Karpas-422 (cell line): ENCODE results near the gene F12. TPM values are rescaled to one million over a fixed set of nuclear protein-coding genes. Genes with fewer than 3 reads are reported as not detected.

Source experiments
- DNase-seq: peaks from one replicate; pipeline ENCODE4 v3.0.0-alpha.2; 2015
- H2AFZ ChIP-seq: fragments of 200-600 bp; sonication (generic); 2 replicates; pipeline ENCODE4 v1.6.1; 2014; ENCODE audit warnings: antibody characterized with exemption, low read length, mixed read lengths
- H3K27ac ChIP-seq: fragments of 200-600 bp; sonication (generic); 2 replicates; pipeline ENCODE4 v1.5.1; 2014; ENCODE audit warnings: mild to moderate bottlenecking, low read length, moderate library complexity
- H3K27me3 ChIP-seq: fragments of 200-600 bp; sonication (generic); 2 replicates; pipeline ENCODE4 v1.6.1; 2014; ENCODE audit warnings: low read length, mixed read lengths
- H3K36me3 ChIP-seq: fragments of 200-600 bp; sonication (generic); 2 replicates; pipeline ENCODE4 v1.6.1; 2014; ENCODE audit warnings: low read length, mixed read lengths; ENCODE audit not compliant: insufficient read depth
- H3K4me1 ChIP-seq: fragments of 200-600 bp; sonication (generic); 2 replicates; pipeline ENCODE4 v1.6.1; 2014; ENCODE audit warnings: mild to moderate bottlenecking, low read length, mixed read lengths
- H3K4me2 ChIP-seq: fragments of 200-600 bp; sonication (generic); 2 replicates; pipeline ENCODE4 v1.6.1; 2014; ENCODE audit warnings: low read length, low read depth, mild to moderate bottlenecking; ENCODE audit not compliant: poor library complexity, severe bottlenecking
- H3K4me3 ChIP-seq: fragments of 200-600 bp; sonication (generic); 2 replicates; pipeline ENCODE4 v1.5.1; 2014; ENCODE audit warnings: mild to moderate bottlenecking, antibody characterized with exemption, low read length, mixed read lengths
- H3K79me2 ChIP-seq: fragments of 200-600 bp; sonication (generic); 2 replicates; pipeline ENCODE4 v1.6.1; 2014; ENCODE audit warnings: mild to moderate bottlenecking, low read length, mixed read lengths
- H3K9ac ChIP-seq: fragments of 200-600 bp; sonication (generic); 2 replicates; pipeline ENCODE4 v1.6.0; 2014; ENCODE audit warnings: low read length
- H3K9me2 ChIP-seq: fragments of 200-600 bp; sonication (generic), shearing (Covaris generic); replicated peaks from 2 replicates; pipeline ENCODE4 v1.6.0; 2014; ENCODE audit warnings: mild to moderate bottlenecking, low read length, moderate library complexity; ENCODE audit not compliant: insufficient read depth
- H3K9me3 ChIP-seq: fragments of 300-700, 200-600 bp; sonication (generic); 2 replicates; pipeline ENCODE4 v1.6.1; 2014; ENCODE audit warnings: low read length, mixed read lengths
- H4K20me1 ChIP-seq: fragments of 200-600 bp; sonication (generic); 2 replicates; pipeline ENCODE4 v1.6.1; 2014; ENCODE audit warnings: mild to moderate bottlenecking, antibody characterized with exemption, low read length, low read depth; ENCODE audit not compliant: insufficient read depth
- total RNA-seq: library from RNA; depleted of rRNA; stranded (reverse); fragments of >200 nt; shearing (Covaris generic); gene quantifications from 2 replicates; pipeline ENCODE4 v1.2.3, GENCODE V29; 2014; ENCODE audit warnings: low replicate concordance

F12 gene
- total RNA-seq, 1 experiment from 2014 or later, result 6.5 TPM

GRCh38 chr5:177437623-177438022, 28.3 kb upstream of the F12 start:
- Histone ChIP-seq H3K4me2 (no peak overlapping the region), H3K27ac (no peak overlapping the region), H3K9ac (no peak overlapping the region), H3K4me1 (no peaks in the 10 kb centered on the region), H3K9me3 (no peaks in the 10 kb centered on the region), H4K20me1 (no peaks in the 10 kb centered on the region), H3K79me2 (no peaks in the 10 kb centered on the region), H3K4me3 (no peak overlapping the region), H2AFZ (no peak overlapping the region), H3K36me3 (peaks cover 23% of the 10 kb centered on the region), H3K27me3 (no peaks in the 10 kb centered on the region), H3K9me2 (no peaks in the 10 kb centered on the region)
- no peak for DNase-seq

- Histone ChIP-seq H3K79me2 (peaks cover 6% of the 10 kb centered on the region; the same call in 1 of the 2 replicates), H3K27ac (no peak overlapping the region), H2AFZ (no peak overlapping the region), H3K9me2 (no peaks in the 10 kb centered on the region), H3K9me3 (no peaks in the 10 kb centered on the region), H3K36me3 (peaks cover 31% of the 10 kb centered on the region), H3K9ac (no peak overlapping the region), H4K20me1 (no peaks in the 10 kb centered on the region), H3K4me1 (peaks cover 10% of the 10 kb centered on the region), H3K4me3 (no peak overlapping the region), H3K27me3 (no peaks in the 10 kb centered on the region), H3K4me2 (no peak overlapping the region)
- DNase-seq, result no peak
These were observed 26.6 kb upstream of the F12 start for GRCh38 chr5:177435847-177436536.

DNA sequence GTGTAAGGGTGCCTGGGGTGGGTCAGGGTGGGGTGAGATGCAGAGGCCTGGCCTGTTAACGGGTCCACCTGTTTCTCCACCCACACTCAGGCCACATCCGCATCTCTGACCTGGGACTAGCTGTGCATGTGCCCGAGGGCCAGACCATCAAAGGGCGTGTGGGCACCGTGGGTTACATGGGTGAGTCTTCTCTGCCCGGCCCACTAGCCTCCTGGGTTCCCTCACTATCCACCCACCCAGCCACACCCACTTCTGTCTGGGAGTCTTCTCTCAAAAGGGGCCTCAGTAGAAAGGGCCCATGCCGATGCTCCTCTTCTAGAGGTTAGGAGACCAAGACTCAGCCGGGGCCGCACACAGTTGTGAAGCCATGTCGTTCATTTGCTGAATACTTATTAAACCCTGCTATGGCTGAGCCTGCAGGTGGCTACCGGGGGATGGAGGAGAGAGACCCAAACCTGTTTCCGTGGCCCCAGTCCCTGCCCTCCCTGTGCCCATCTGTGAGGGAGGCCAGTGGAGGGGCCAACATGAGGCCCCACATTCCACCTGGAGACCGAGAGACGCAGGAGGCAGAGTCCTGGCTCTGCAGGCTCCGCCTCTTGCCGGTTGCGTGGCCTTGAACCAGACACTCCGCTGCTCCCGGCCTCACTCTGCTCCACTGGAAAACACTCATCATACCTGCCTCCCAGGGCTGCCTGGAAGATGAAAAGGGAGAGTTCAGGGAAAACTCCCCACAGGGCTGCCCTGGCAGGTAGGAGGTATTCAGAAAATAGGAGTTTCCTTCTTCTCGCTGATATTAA, 25.8 kb upstream of the F12 start:
- H3K9me3 ChIP-seq, result no peaks in the 10 kb centered on the region
- H3K4me3 ChIP-seq, result no peak overlapping the region
- no peak overlapping the region for H3K4me2 ChIP-seq
- no peak overlapping the region for H2AFZ ChIP-seq
- no peaks in the 10 kb centered on the region for H3K27me3 ChIP-seq
- H3K9me2 ChIP-seq, result no peaks in the 10 kb centered on the region
- H3K4me1 ChIP-seq, result peaks cover 18% of the 10 kb centered on the region
- H4K20me1 ChIP-seq, result no peaks in the 10 kb centered on the region; the same call in 1 of the 2 replicates
- H3K36me3 ChIP-seq, result peaks cover 31% of the 10 kb centered on the region
- peaks cover 14% of the 10 kb centered on the region for H3K79me2 ChIP-seq
- H3K27ac ChIP-seq, result no peak overlapping the region
- no peak overlapping the region for H3K9ac ChIP-seq
- DNase-seq, result no peak

DNA sequence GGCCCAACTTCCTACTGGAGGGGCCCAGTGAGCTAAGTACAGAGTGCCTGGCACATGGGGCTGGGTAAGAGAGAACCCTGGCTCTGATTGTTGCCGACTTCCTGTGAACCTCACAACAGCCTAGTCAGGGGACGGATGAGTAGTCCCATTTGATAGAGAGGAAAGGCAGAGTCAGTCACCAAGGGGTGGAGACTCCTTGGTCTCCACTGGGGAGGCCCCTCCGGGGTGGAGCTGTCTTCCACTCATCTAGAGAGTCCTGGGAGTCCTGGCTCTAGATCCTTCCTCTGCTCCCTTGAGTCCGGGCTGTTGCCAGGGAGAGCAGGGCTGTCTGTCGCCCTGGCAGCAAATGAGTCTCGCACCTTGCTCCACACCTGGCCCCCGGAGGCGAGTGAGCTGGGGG, 25.1 kb upstream of the F12 start:
- H3K4me1 ChIP-seq, result peaks cover 25% of the 10 kb centered on the region

GRCh38 chr5:177433658-177434217, 24.4 kb upstream of the F12 start:
- Histone ChIP-seq H2AFZ (no peak overlapping the region), H3K4me3 (no peak overlapping the region), H3K9me2 (no peaks in the 10 kb centered on the region), H3K4me2 (no peak overlapping the region), H3K36me3 (peaks cover 27% of the 10 kb centered on the region), H3K79me2 (peaks cover 28% of the 10 kb centered on the region), H3K27me3 (no peaks in the 10 kb centered on the region), H3K27ac (no peak overlapping the region), H3K9me3 (no peaks in the 10 kb centered on the region), H4K20me1 (peaks cover 2% of the 10 kb centered on the region; the same call in 1 of the 2 replicates), H3K9ac (no peak overlapping the region), H3K4me1 (peaks cover 32% of the 10 kb centered on the region)
- DNase-seq, result no peak

More for the DNA sequence above, 25.1 kb upstream of the F12 start:
- Histone ChIP-seq H2AFZ (no peak overlapping the region), H3K9ac (no peak overlapping the region), H3K4me2 (no peak overlapping the region), H4K20me1 (no peaks in the 10 kb centered on the region; the same call in 1 of the 2 replicates), H3K9me2 (no peaks in the 10 kb centered on the region), H3K27me3 (no peaks in the 10 kb centered on the region), H3K36me3 (peaks cover 31% of the 10 kb centered on the region), H3K9me3 (no peaks in the 10 kb centered on the region), H3K4me3 (no peak overlapping the region), H3K27ac (no peak overlapping the region), H3K79me2 (peaks cover 21% of the 10 kb centered on the region)
- no peak for DNase-seq

DNA sequence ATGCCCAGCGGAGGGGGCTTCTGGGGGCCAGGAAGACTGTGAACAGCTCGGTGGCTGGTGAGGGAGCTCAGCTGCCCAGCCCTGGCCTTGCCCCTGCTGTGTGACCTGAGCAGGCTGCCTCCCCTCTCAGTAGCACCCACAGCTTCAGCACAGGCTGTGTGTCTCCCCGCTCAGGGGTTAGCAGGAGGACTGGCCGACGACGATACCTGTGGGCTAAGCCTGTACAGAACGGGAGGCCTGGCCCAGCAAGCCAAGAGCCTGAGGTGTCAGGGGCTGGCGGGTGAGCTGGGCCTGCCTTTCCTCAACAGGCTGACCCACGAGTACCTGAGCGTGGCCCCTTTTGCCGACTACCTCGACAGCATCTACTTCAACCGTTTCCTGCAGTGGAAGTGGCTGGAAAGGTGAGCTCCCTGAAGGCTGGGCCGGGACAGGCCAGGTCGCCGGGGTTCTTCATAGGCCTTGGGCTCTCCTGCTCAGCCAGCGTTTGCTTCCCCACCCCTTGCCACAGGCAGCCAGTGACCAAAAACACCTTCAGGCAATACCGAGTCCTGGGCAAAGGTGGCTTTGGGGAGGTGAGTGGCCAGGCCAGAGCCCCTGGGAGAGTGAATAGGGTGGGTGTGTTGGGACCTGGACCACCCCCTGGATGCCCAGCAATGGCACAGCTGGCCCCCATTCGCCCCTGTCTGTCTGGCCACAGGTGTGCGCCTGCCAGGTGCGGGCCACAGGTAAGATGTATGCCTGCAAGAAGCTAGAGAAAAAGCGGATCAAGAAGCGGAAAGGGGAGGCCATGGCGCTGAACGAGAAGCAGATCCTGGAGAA, 23.7 kb upstream of the F12 start:
- Histone ChIP-seq H3K4me2 (no peak overlapping the region), H3K27me3 (no peaks in the 10 kb centered on the region), H4K20me1 (peaks cover 9% of the 10 kb centered on the region; the same call in 1 of the 2 replicates), H3K9me2 (no peaks in the 10 kb centered on the region), H3K4me3 (no peak overlapping the region), H3K9ac (no peak overlapping the region), H3K9me3 (no peaks in the 10 kb centered on the region), H2AFZ (no peak overlapping the region), H3K27ac (no peak overlapping the region), H3K79me2 (peaks cover 35% of the 10 kb centered on the region), H3K36me3 (peaks cover 27% of the 10 kb centered on the region), H3K4me1 (peaks cover 39% of the 10 kb centered on the region)
- DNase-seq, result no peak

DNA sequence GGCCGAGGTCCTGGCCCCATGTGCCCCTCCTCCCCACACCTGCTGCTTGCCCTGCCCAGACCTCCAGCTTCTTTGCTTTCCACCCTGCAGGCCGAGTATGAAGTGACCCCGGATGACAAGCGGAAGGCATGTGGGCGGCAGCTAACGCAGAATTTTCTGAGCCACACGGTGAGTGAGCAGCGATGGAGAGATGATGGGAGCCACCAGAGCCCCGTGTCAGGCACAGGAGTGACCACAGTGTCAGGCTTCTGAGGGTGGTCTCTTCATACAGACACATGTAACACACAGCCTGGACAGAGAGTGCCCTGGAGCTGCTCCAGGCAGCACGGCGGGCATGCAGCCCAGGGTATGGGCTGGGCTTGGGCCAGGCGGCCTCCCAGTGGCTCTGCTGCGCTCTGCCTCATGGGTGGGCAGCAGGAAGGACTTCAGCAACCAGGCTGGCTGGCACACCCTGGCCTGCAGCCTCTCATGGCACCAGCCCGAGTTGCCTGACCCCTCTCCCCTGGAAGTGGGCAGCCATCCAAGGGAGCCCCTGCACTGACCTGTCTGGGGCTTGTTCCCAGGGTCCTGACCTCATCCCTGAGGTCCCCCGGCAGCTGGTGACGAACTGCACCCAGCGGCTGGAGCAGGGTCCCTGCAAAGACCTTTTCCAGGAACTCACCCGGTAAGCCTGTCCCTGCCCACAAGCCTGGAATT, 22.9 kb upstream of the F12 start:
- no peak for DNase-seq
- Histone ChIP-seq H2AFZ (no peak overlapping the region), H3K4me3 (no peak overlapping the region), H3K4me2 (no peak overlapping the region), H3K9me2 (no peaks in the 10 kb centered on the region), H3K79me2 (peaks cover 43% of the 10 kb centered on the region), H3K9me3 (no peaks in the 10 kb centered on the region), H3K9ac (no peak overlapping the region), H3K27me3 (no peaks in the 10 kb centered on the region), H3K4me1 (peaks cover 46% of the 10 kb centered on the region), H3K36me3 (peaks cover 27% of the 10 kb centered on the region), H3K27ac (peak overlapping the region; percentile 84), H4K20me1 (peaks cover 15% of the 10 kb centered on the region; the same call in 1 of the 2 replicates)
